NOMO-1 (cell line): Measurements from ENCODE around the gene SNTA1.
"Not testable (repeated sequence)": the region's sequence is repeated elsewhere in the genome, so short reads cannot be mapped to it uniquely, and the experiment has no call there.

ENCODE experiments used
- DNase-seq, 2 experiments: peaks; one replicate each; lab custom pipeline; 2025; ENCODE audit not compliant: unreplicated experiment in 2 of 2; lab: John Stamatoyannopoulos, UW

SNTA1 gene

DNA sequence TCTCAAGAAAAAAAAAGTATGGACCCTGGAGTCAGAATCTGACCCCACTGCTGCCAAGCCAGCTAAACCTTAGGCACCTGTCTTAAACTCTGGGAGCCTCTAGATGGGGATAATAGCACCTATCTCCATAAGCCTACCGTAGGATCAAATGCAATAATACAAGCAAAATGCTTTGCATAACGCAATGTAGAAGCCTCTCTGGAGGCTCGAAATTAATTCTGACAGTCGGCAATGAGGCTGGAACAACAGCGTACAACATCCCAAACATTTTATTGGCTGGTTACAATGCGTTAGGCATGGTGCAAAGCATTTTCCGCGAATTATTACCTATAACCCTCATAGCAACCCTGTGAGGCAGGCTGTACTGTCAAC, 42.8 kb downstream of the SNTA1 start:
- peak in 1 of 2 experiments; percentile 4 for DNase-seq

- DNase-seq: peak; percentile 20 to 61
These were observed 43.6 kb downstream of the SNTA1 start for GRCh38 chr20:33399924-33400323.

GRCh38 chr20:33394718-33395117, 48.8 kb downstream of the SNTA1 start:
- DNase-seq: no peak

DNA sequence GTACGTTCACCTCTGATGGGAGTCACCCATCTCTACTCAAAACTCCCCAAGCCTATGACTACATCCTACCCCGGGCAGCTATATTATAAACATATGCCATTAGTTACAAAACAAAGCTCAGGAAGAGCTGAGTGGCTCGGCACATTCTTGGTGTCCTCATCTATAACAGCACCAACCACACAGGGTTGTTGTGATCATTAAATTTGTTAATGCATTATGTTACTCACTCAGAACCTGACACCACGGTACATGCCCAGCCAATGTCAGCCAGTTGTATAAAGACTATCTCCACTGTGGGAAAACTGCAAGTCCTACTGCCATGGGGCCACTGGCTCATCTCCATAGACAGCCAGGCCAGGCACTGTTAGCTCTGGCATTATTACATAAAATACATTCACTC, 50.0 kb downstream of the SNTA1 start:
- no peak for DNase-seq

- no peak for DNase-seq
These were observed 51.7 kb downstream of the SNTA1 start for GRCh38 chr20:33391722-33392415.

- DNase-seq: not testable (repeated sequence)
These were observed 54.2 kb downstream of the SNTA1 start for GRCh38 chr20:33389326-33389725.

GRCh38 chr20:33388268-33388667, 55.3 kb downstream of the SNTA1 start:
- DNase-seq: no peak

GRCh38 chr20:33387177-33387576, 56.4 kb downstream of the SNTA1 start:
- no peak for DNase-seq

DNA sequence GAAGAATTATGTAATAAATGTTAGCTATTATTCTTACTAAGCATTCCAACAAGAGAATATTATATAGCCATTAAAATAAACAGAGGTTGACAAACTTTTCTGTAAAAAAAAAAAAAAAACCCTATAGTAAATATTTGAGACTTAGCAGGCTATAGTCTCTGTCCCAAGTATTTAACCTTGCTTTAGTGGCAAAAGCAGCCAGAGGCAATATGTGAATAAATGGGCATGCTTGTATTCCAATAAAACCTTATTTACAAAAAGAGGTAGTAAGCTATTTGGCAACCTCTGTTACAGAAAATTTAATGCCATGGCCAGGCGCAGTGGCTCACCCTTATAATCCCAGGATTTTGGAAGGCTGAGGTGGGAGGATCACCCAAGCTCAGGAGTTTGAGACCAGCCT, 56.9 kb downstream of the SNTA1 start:
- no peak for DNase-seq

- no peak for DNase-seq
These were observed 66.2 kb downstream of the SNTA1 start for GRCh38 chr20:33377366-33377765.

DNA sequence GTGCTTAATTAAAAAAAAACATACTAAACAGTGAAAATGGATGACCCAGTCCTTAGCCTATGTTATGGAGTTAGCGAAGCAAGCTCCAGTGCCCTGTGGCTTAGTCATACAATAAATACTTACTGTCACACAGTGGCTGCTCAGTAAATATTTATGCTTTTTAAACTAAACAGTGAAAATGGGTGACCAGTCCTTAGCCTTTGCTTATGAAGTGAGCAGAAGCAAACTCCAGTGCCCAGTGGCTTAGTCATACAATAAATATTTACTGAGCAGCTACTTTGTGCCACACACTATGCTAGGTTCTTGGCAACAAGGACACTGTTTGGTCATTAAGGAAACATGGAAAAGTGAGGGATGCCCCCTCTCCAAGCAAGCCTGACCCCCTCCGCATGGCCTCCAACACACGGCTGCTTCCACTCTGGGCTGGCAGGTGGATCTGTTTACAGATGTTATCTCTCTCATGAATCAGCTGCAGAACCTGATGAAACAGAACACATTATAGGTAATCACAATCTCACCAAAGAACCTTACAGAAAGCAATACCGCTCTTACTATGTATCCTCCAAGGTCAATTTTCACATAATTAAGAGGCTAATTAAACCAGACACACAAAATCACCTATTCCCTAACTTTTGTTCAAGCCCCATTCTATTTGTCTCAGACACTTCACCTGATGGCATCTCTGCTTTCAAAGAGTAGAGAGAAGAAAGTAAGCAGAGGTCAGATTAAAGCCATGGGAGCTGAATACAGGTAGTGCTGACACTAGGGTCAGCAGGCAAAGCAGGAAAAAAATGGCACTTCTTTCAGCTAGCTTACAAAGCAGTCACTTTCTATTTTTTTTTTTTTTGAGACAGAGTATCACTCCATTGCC, 69.6 kb downstream of the SNTA1 start:
- no peak for DNase-seq

DNA sequence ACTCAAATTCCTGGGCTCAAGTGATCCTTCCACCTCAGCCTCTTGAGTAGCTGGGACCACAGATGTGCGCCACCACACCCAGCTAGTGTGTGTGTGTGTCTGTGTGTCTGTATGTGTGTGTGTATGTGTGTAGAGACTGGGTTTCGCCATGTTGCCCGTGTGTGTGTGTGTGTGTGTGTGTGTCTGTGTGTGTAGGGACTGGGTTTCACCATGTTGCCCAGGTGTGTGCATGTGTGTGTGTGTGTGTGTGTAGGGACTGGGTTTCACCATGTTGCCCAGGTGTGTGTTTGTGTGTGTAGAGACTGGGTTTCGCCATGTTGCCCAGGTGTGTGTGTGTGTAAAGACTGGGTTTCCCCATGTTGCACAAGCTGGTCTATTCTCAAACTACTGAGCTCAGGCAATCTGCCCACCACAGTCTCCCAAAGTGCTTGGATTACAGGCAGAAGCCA, 70.5 kb downstream of the SNTA1 start:
- DNase-seq: no peak

DNA sequence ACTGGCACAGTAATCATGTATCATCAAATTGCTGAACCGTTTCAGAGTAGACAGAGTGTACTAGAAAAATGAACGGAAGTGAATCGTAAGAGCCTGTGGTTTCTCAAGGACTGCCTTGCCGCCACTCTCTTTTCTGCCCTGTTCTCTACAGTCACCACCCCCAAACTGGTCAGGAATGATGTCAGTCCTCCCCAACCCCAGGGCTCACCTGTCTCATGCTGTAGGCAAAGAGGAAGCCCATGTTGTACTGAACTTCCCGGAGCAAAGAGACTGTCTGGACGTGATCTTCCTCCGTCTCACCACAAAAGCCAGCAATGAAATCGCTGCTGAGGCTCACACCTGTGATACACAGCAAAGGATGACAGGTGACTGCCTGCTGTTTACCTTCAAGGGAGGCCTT, 73.3 kb downstream of the SNTA1 start:
- DNase-seq: peak; percentile 4 to 12

GRCh38 chr20:33362898-33363297, 80.7 kb downstream of the SNTA1 start:
- DNase-seq: no peak

DNA sequence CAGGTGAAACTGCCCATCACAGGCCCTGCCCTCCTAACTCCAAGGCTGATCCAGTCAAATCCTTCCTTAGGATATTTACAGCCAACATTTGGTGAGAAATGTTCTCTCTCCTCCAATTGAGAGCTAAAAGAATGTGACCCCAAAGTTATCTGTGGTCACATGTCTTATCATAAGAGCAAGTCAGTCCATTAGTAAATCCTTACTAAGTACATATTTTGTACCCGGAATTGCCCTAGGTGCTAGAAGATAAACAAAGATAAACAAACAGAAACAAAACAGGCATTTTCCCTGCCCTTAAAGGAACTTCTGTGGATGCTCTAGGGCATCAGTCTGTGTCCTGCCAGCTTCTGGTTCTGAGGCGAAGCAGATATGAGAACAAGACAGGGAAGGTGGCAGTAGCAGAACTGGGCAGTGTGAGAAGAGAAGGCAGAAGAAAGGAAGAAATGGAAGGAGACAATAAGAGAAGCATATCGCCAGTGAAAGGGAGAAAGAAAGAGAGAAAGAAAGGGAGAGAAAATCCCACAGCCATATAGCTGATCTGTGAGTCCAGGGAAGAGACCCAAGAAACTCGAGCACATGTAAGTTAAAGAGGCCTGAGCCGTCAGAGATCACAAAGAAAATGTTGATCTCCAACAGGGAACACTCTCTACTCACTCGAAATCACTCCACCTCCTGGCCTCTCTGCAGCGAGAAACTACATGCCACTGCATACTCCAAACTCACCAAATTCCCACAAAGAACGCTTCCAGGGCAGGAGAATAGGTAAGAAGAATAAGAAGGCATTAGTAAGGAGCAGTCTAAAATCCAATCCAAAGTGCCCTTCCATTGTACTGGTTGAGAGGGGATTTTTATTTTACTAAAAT, 83.9 kb downstream of the SNTA1 start:
- DNase-seq: no peak
